Loucy (cell line): ENCODE data around the gene RPP25.
A peak's percentile ranks its signal among the peaks of the same experiment; 100 is the strongest.

Experiments
- H2AFZ ChIP-seq: fragments of 200-600 bp; sonication (generic); 2 replicates; pipeline ENCODE4 v1.6.0; 2016; ENCODE audit warnings: antibody characterized with exemption, mild to moderate bottlenecking, low read length, moderate library complexity
- H3F3A ChIP-seq: fragments of 200-600 bp; 2 replicates; pipeline ENCODE4 v1.6.0; 2016; ENCODE audit warnings: antibody characterized with exemption, low read depth, mild to moderate bottlenecking
- H3K27me3 ChIP-seq: fragments of 200-600 bp; sonication (generic); 2 replicates; pipeline ENCODE4 v1.6.1; 2014; ENCODE audit warnings: low read length, mild to moderate bottlenecking; ENCODE audit not compliant: insufficient read depth, poor library complexity, severe bottlenecking
- H3K36me3 ChIP-seq: fragments of 200-600 bp; sonication (generic); 2 replicates; pipeline ENCODE4 v1.6.1; 2016; ENCODE audit warnings: low read length; ENCODE audit not compliant: insufficient read depth
- H3K4me1 ChIP-seq: fragments of 200-600 bp; sonication (generic); 2 replicates; pipeline ENCODE4 v1.5.1; 2014; ENCODE audit warnings: low read length, mild to moderate bottlenecking; ENCODE audit not compliant: insufficient read depth, poor library complexity, severe bottlenecking
- H3K4me2 ChIP-seq: fragments of 200-600 bp; sonication (generic); 2 replicates; pipeline ENCODE4 v1.6.0; 2014; ENCODE audit warnings: antibody characterized with exemption, low read length, low read depth, mild to moderate bottlenecking; ENCODE audit not compliant: poor library complexity, severe bottlenecking
- H3K4me3 ChIP-seq: fragments of 200-600 bp; sonication (generic); 2 replicates; pipeline ENCODE4 v1.5.1; 2014; ENCODE audit warnings: low read length, mild to moderate bottlenecking, mixed read lengths; ENCODE audit not compliant: poor library complexity, severe bottlenecking
- H3K79me2 ChIP-seq: fragments of 200-600 bp; sonication (generic); 2 replicates; pipeline ENCODE4 v1.6.1; 2014; ENCODE audit warnings: low read length; ENCODE audit not compliant: insufficient read depth
- H3K9ac ChIP-seq: fragments of 200-600 bp; sonication (generic); 2 replicates; pipeline ENCODE4 v1.6.0; 2014; ENCODE audit warnings: mild to moderate bottlenecking, low read depth, low read length, moderate library complexity; ENCODE audit not compliant: poor library complexity, severe bottlenecking
- H3K9me2 ChIP-seq: fragments of 200-600 bp; sonication (generic); replicated peaks from 2 replicates; pipeline ENCODE4 v1.6.1; 2016; ENCODE audit warnings: low read depth, low read length, mixed read lengths
- H3K9me3 ChIP-seq: fragments of 200-600 bp; sonication (generic); 2 replicates; pipeline ENCODE4 v1.6.1; 2014; ENCODE audit warnings: mild to moderate bottlenecking, antibody characterized with exemption, low read length, low read depth; ENCODE audit not compliant: insufficient read depth
- H4K20me1 ChIP-seq: fragments of 200-600 bp; sonication (generic); 2 replicates; pipeline ENCODE4 v1.6.0; 2014; ENCODE audit warnings: antibody characterized with exemption, low read length, mild to moderate bottlenecking; ENCODE audit not compliant: insufficient read depth, poor library complexity, severe bottlenecking
- CTCF ChIP-seq: fragments of 200-600 bp; sonication (generic); conservative IDR thresholded peaks from 2 replicates; pipeline ENCODE4 v1.5.1; 2014; ENCODE audit warnings: mild to moderate bottlenecking, antibody characterized with exemption, low read length
- EZH2phosphoT487 ChIP-seq: fragments of 200-600 bp; IDR thresholded peaks from 2 replicates; pipeline ENCODE4 v1.6.1; 2018; ENCODE audit warnings: antibody characterized with exemption, mild to moderate bottlenecking, moderate library complexity, borderline replicate concordance

Gene RPP25

GRCh38 chr15:74956648-74957475, at the start of gene RPP25:
Gene RPP25 (minus strand): TSS chr15:74956772. CDS start chr15:74956583, 189 bp downstream.
- no peaks in the 10 kb centered on the region for H3K9me2 ChIP-seq
- no peaks in the 10 kb centered on the region for H3F3A ChIP-seq
- H3K4me2 ChIP-seq = no peak within 1 kb of the TSS
- H3K4me3 ChIP-seq = peak within 1 kb of the TSS; percentile 24
- no peak for TF ChIP-seq EZH2phosphoT487
- TF ChIP-seq CTCF = no peak
- no peaks in the 10 kb centered on the region for H3K27me3 ChIP-seq
- H2AFZ ChIP-seq = no peak within 1 kb of the TSS
- H3K4me1 ChIP-seq = peaks cover 3% of the 10 kb centered on the region
- H4K20me1 ChIP-seq = no peaks in the 10 kb centered on the region
- H3K79me2 ChIP-seq = no peaks in the 10 kb centered on the region
- no peaks in the 10 kb centered on the region for H3K36me3 ChIP-seq
- no peaks in the 10 kb centered on the region for H3K9me3 ChIP-seq
- H3K9ac ChIP-seq = no peak within 1 kb of the TSS

- TF ChIP-seq CTCF = no peak
- TF ChIP-seq EZH2phosphoT487 = no peak
- Histone ChIP-seq H3K4me2 (no peak overlapping the region), H3K4me1 (no peaks in the 10 kb centered on the region), H2AFZ (no peak overlapping the region), H3K36me3 (no peaks in the 10 kb centered on the region), H3K9me2 (no peaks in the 10 kb centered on the region), H3K9me3 (no peaks in the 10 kb centered on the region), H4K20me1 (no peaks in the 10 kb centered on the region), H3K79me2 (no peaks in the 10 kb centered on the region), H3K4me3 (no peak overlapping the region), H3F3A (no peaks in the 10 kb centered on the region), H3K9ac (no peak overlapping the region), H3K27me3 (no peaks in the 10 kb centered on the region)
Measured at GRCh38 chr15:75002398-75002797, 45.8 kb upstream of the RPP25 start.

GRCh38 chr15:75001310-75001709, 44.7 kb upstream of the RPP25 start:
- Histone ChIP-seq H3K4me3 (no peak overlapping the region), H3F3A (no peaks in the 10 kb centered on the region), H2AFZ (no peak overlapping the region), H3K27me3 (no peaks in the 10 kb centered on the region), H3K36me3 (no peaks in the 10 kb centered on the region), H3K4me1 (no peaks in the 10 kb centered on the region), H3K9ac (no peak overlapping the region), H4K20me1 (no peaks in the 10 kb centered on the region), H3K79me2 (no peaks in the 10 kb centered on the region), H3K9me3 (no peaks in the 10 kb centered on the region), H3K9me2 (no peaks in the 10 kb centered on the region), H3K4me2 (no peak overlapping the region)
- no peak for TF ChIP-seq EZH2phosphoT487
- TF ChIP-seq CTCF = no peak
